Calu3 (cell line): ENCODE measurements around the gene TTC13. TPM values are rescaled to one million over a fixed set of nuclear protein-coding genes. Genes with fewer than 3 reads are reported as not detected.

ENCODE experiments used
- Bru-seq: library from RNA; stranded (reverse); fragments of 400-500 nt; gene quantifications from one replicate; lab custom pipeline; 2021; lab: Mats Ljungman, UMichigan
- BruChase-seq, 2 experiments: library from RNA; stranded (reverse); fragments of 400-500 nt; gene quantifications; one replicate each; lab custom pipeline; 2021; lab: Mats Ljungman, UMichigan
- BruUV-seq: library from RNA; stranded (reverse); fragments of 400-500 nt; replicated peaks from 2 replicates; lab custom pipeline; 2021; lab: Mats Ljungman, UMichigan
- CTCF ChIA-PET: fragments of 300-600 bp; sonication (Branson Sonifier 250); formaldehyde crosslinking; loops from one replicate; lab custom pipeline; 2022; ENCODE audit warnings: antibody characterized with exemption; lab: Charles Lee
- DNase-seq: peaks from one replicate; pipeline ENCODE4 v3.0.0; 2022
- H3K27ac Mint-ChIP-seq: one replicate; pipeline ENCODE4 v1.8.0; 2022; ENCODE audit warnings: mixed read lengths; ENCODE audit not compliant: unreplicated experiment
- H3K27me3 Mint-ChIP-seq: one replicate; pipeline ENCODE4 v1.8.0; 2022; ENCODE audit warnings: mixed read lengths; ENCODE audit not compliant: unreplicated experiment
- H3K36me3 Mint-ChIP-seq: one replicate; pipeline ENCODE4 v1.8.0; 2022; ENCODE audit warnings: mild to moderate bottlenecking, moderate library complexity, mixed read lengths; ENCODE audit not compliant: insufficient read depth, unreplicated experiment
- H3K4me1 Mint-ChIP-seq: one replicate; pipeline ENCODE4 v1.8.0; 2022; ENCODE audit warnings: mild to moderate bottlenecking, low read depth, mixed read lengths; ENCODE audit not compliant: unreplicated experiment
- H3K4me3 Mint-ChIP-seq: one replicate; pipeline ENCODE4 v1.8.0; 2022; ENCODE audit warnings: mild to moderate bottlenecking, low read depth, moderate library complexity, mixed read lengths; ENCODE audit not compliant: unreplicated experiment
- H3K9me3 Mint-ChIP-seq: one replicate; pipeline ENCODE4 v1.8.0; 2022; ENCODE audit warnings: low read depth, mixed read lengths; ENCODE audit not compliant: unreplicated experiment
- intact Hi-C: fragments of 100-400 bp; cut with micrococcal nuclease; formaldehyde crosslinking; loops from one replicate; pipeline ENCODE4 v1.10.0; 2022; ENCODE audit not compliant: unreplicated experiment
- long read RNA-seq: library from polyadenylated mRNA; stranded (forward); transcript quantifications from one replicate; pipeline ENCODE4 v2.0.0, GENCODE V29; 2022
- total RNA-seq: library from RNA; stranded (reverse); gene quantifications from 2 replicates; pipeline ENCODE4 v1.2.3, GENCODE V29; 2022
- TF ChIP-seq, protein P1 (sequence below): fragments of 200-600 bp; IDR thresholded peaks from one replicate; pipeline ENCODE4 v1.8.0; 2022; ENCODE audit warnings: antibody characterized with exemption; ENCODE audit not compliant: unreplicated experiment

TTC13 gene, protein sequence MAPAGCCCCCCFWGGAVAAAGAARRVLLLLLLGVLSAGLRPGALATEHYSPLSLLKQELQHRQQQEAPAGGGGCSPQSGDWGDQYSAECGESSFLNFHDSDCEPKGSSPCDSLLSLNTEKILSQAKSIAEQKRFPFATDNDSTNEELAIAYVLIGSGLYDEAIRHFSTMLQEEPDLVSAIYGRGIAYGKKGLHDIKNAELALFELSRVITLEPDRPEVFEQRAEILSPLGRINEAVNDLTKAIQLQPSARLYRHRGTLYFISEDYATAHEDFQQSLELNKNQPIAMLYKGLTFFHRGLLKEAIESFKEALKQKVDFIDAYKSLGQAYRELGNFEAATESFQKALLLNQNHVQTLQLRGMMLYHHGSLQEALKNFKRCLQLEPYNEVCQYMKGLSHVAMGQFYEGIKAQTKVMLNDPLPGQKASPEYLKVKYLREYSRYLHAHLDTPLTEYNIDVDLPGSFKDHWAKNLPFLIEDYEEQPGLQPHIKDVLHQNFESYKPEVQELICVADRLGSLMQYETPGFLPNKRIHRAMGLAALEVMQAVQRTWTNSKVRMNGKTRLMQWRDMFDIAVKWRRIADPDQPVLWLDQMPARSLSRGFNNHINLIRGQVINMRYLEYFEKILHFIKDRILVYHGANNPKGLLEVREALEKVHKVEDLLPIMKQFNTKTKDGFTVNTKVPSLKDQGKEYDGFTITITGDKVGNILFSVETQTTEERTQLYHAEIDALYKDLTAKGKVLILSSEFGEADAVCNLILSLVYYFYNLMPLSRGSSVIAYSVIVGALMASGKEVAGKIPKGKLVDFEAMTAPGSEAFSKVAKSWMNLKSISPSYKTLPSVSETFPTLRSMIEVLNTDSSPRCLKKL
- total RNA-seq: 29.0 and 35.6 TPM in 2 replicates
- Bru-seq, nascent RNA: percentile 74 among the genes with signal in this experiment
- BruChase-seq, experiment 1, labeled RNA remaining after a 6-hour chase: percentile 72 among the genes with signal in this experiment
- BruChase-seq, experiment 2, labeled RNA remaining after a 2-hour chase: percentile 71 among the genes with signal in this experiment
- long read RNA-seq, transcript TTC13-201 (23 exons, 3,253 nt): major isoform, 12 of 32 reads
- long read RNA-seq, partial matches to known transcripts: 6 of 32 reads
- long read RNA-seq, other reads (novel, unspliced or antisense): 14 of 32 reads

- Mint-ChIP-seq H3K27me3 (no peaks in the 10 kb centered on the region), H3K27ac (peak within 1 kb of the TSS; percentile 88), H3K4me3 (no peak within 1 kb of the TSS), H3K4me1 (no peaks in the 10 kb centered on the region), H3K9me3 (no peaks in the 10 kb centered on the region), H3K36me3 (peaks cover 10% of the 10 kb centered on the region)
- DNase-seq: peak; percentile 100
- CTCF ChIA-PET: interaction anchor here (0.9 to 1.6 kb wide), 3 partner anchors 115 to 216 kb away, joined by 3 to 7 read pairs (median 5); no protein-coding TSS in a partner anchor
- TF ChIP-seq, protein P1, sequence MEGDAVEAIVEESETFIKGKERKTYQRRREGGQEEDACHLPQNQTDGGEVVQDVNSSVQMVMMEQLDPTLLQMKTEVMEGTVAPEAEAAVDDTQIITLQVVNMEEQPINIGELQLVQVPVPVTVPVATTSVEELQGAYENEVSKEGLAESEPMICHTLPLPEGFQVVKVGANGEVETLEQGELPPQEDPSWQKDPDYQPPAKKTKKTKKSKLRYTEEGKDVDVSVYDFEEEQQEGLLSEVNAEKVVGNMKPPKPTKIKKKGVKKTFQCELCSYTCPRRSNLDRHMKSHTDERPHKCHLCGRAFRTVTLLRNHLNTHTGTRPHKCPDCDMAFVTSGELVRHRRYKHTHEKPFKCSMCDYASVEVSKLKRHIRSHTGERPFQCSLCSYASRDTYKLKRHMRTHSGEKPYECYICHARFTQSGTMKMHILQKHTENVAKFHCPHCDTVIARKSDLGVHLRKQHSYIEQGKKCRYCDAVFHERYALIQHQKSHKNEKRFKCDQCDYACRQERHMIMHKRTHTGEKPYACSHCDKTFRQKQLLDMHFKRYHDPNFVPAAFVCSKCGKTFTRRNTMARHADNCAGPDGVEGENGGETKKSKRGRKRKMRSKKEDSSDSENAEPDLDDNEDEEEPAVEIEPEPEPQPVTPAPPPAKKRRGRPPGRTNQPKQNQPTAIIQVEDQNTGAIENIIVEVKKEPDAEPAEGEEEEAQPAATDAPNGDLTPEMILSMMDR: peak; percentile 34
- intact Hi-C loops: loop anchor here (2.0 to 10.0 kb wide), 5 partner anchors 62 to 346 kb away; partner anchors contain the start of gene C1orf198
- no TSS peak for BruUV-seq
These were observed at the start of gene TTC13, which contains the start of gene ARV1 for GRCh38 chr1:230978491-230979388. Gene TTC13 (minus strand): TSS chr1:230978861. CDS start chr1:230978830, 31 bp downstream. Gene ARV1 (plus strand): TSS chr1:230979094. CDS start chr1:230979106, 12 bp downstream.

DNA sequence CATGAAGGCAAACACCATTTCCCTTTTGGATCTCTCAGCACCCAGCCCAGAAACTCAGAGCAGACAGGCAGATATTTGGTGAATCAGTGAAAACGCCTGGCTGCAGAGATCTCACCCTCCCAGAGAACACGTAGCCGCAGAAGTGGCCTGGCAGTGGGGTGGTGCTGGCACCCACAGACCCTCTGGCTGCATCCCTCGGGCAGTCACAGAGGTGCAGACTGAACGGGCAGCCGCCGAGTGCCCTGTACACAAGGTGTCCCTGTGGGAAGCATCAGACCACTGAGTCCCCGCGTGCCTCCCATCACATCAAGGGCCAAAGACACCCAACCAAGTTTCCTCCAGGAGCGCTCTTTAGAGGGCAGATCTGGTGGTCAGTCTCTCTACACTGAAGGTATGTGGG is 49.3 kb upstream of the TTC13 start:
- H3K27ac Mint-ChIP-seq: no peak overlapping the region
- intact Hi-C loops: no loop called here
- CTCF ChIA-PET: no interaction called here
- H3K4me3 Mint-ChIP-seq: no peak overlapping the region
- H3K27me3 Mint-ChIP-seq: no peaks in the 10 kb centered on the region
- no peaks in the 10 kb centered on the region for H3K36me3 Mint-ChIP-seq
- no peaks in the 10 kb centered on the region for H3K4me1 Mint-ChIP-seq
- DNase-seq: no peak
- TF ChIP-seq, protein P1: no peak
- no TSS peak for BruUV-seq
- no peaks in the 10 kb centered on the region for H3K9me3 Mint-ChIP-seq

DNA sequence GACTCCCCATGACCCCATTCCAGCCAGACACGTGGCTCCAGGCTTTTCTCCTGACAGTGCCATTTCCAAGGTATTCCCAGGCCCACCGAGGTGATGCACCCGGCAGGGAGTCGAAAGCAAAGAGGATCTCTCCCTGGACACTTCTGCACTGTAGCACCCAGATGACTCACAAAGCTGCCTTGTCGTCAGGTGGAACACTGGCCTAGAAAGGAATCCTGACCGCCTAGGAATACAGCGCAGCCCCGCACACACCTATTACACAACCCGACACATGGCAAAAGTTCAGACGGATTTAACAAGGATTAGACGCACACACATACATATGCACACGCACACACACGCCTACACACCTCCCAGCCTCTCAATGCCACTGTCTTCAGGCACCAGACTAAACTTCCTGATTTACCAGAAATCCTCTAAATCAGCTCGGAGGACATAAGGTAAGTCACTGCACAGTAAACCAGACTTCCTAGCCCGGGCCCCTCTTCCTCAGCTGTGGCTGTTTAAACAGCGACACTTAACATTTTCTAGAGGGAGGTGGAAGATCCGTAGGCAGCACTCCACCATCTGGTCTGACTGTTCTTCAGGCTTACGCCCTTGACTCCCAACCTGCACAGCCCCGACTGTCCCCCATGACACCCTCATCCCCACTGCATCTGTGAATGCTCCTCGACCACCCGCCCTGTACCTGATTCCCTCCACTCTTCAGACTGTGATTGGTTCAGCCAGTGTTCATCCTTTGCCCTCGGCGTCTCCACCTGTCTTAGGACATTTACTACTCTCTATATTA is 48.7 kb upstream of the TTC13 start:
- BruUV-seq: no TSS peak
- no peak overlapping the region for H3K27ac Mint-ChIP-seq
- H3K9me3 Mint-ChIP-seq: no peaks in the 10 kb centered on the region

More for the DNA sequence above, 48.7 kb upstream of the TTC13 start:
- H3K36me3 Mint-ChIP-seq: no peaks in the 10 kb centered on the region
- H3K4me1 Mint-ChIP-seq: no peaks in the 10 kb centered on the region
- TF ChIP-seq, protein P1: no peak
- intact Hi-C loops: no loop called here
- DNase-seq: no peak
- no peaks in the 10 kb centered on the region for H3K27me3 Mint-ChIP-seq
- CTCF ChIA-PET: no interaction called here
- H3K4me3 Mint-ChIP-seq: no peak overlapping the region
